Measurements from ENCODE around the gene UBE2H.
A peak's percentile ranks its signal among the peaks of the same experiment; 100 is the strongest.
"Not testable (repeated sequence)": the region's sequence is repeated elsewhere in the genome, so short reads cannot be mapped to it uniquely, and the experiment has no call there.

The UBE2H gene

DNA sequence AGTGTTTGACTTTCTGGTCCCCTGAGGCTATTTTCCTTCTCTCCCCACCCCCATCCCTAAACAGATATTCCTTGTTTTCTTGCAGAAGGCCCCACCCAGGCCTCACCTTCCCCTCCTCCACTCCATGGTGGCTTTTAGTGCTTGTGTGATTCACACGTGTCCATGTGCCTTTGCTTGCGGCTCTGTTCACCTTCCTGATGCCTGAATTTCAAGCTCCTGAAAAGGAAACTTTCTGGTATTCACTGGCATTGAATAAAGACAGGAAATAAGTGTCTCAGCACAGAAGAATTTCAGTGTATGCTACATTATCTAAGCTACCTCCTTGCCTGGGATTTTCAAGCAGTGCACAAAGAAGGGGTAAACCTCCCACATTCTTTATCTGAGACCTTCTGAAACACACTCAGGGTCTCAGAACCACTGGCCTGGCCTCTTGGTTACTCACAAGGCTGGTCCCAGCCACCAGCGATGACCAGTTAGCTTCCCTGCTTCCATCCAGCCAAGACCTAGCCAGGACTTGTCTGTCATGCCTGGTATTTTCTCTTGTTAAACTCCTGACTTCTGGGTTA, 17.2 kb upstream of the UBE2H start:
- peak overlapping the region; percentile 8 to 15 for H3K4me3 ChIP-seq (ENCODE audit: low read length in 2 of 2)
- no peak overlapping the region for H3K9ac ChIP-seq (ENCODE audit: low read length in 2 of 2)
- H3K36me3 ChIP-seq (ENCODE audit: control insufficient read depth in 2 of 2, insufficient read depth in 2 of 2, low read length in 2 of 2) = no peaks in the 10 kb centered on the region
- no peaks in the 10 kb centered on the region for H3K27me3 ChIP-seq (ENCODE audit: control insufficient read depth in 1 of 2, insufficient read depth in 2 of 2, low read length in 2 of 2)
- no peak overlapping the region for H3K27ac ChIP-seq (ENCODE audit: low read length)
- H3K4me1 ChIP-seq (ENCODE audit: control insufficient read depth, insufficient read depth, low read length) = peaks cover 6% of the 10 kb centered on the region
- H3K9me3 ChIP-seq (ENCODE audit: control insufficient read depth in 2 of 2, low read length in 2 of 2) = no peaks in the 10 kb centered on the region

DNA sequence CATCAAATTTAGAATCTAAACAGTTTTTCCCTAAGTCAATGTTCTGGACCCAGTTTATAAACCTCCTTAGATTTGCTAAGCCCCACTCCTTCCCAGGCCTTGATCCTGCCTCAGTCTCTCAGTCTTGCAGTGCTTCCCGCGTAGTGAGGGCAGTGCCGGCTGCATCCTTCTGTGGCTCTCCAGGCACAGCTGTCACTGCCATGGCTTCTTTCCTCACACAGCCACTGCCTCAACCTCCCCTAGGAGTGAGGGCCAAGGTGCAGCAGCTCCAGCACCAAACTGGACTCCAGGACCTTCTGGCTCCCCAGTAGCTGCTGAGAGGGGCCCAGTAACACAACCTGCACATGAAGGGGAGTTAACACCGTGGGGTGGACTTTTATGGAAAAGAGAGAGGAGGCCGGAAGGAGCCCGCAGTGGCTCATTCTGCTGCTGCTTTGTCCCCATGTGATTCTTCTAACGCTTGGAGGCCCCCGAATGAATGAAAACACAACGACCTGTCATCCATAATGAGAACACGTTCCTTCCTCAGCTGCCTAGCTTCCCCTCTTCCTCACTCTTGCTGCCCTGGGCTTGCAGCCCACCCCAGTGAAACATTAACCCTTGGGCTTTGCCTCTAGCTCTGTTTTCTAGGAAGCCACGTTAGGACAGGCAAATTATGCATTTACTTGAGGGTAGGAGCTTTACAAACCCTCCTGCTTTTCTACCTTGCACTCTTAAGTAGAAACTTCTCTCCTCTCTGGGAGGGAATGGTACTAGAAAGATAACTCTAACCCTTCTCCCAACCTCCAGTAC, 16.0 kb upstream of the UBE2H start:
- Histone ChIP-seq H3K4me1 (ENCODE audit: control insufficient read depth, insufficient read depth, low read length) (peaks cover 6% of the 10 kb centered on the region), H3K9ac (ENCODE audit: low read length in 2 of 2) (no peak overlapping the region), H3K4me3 (ENCODE audit: low read length in 2 of 2) (no peak overlapping the region), H3K36me3 (ENCODE audit: control insufficient read depth in 2 of 2, insufficient read depth in 2 of 2, low read length in 2 of 2) (no peaks in the 10 kb centered on the region), H3K27me3 (ENCODE audit: control insufficient read depth in 1 of 2, insufficient read depth in 2 of 2, low read length in 2 of 2) (no peaks in the 10 kb centered on the region), H3K9me3 (ENCODE audit: control insufficient read depth in 2 of 2, low read length in 2 of 2) (no peaks in the 10 kb centered on the region), H3K27ac (ENCODE audit: low read length) (no peak overlapping the region)

DNA sequence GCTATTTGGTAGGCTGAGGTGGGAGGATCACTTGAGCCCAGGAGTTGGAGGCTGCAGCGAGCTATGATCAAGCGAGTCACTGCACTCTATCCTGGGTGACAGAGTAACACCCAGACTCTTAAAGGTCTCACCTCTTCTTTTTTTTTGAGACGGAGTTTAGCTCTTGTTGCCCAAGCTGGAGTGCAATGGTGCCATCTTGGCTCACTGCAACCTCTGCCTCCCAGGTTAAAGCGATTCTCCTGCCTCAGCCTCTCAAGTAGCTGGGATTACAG, 7.4 kb upstream of the UBE2H start:
- H3K9me3 ChIP-seq (ENCODE audit: control insufficient read depth in 2 of 2, low read length in 2 of 2); H3K4me1 ChIP-seq (ENCODE audit: control insufficient read depth, insufficient read depth, low read length); H3K27ac ChIP-seq (ENCODE audit: low read length); H3K4me3 ChIP-seq (ENCODE audit: low read length in 2 of 2); H3K27me3 ChIP-seq (ENCODE audit: control insufficient read depth in 1 of 2, insufficient read depth in 2 of 2, low read length in 2 of 2); H3K36me3 ChIP-seq (ENCODE audit: control insufficient read depth in 2 of 2, insufficient read depth in 2 of 2, low read length in 2 of 2); H3K9ac ChIP-seq (ENCODE audit: low read length in 2 of 2): not testable (repeated sequence)

DNA sequence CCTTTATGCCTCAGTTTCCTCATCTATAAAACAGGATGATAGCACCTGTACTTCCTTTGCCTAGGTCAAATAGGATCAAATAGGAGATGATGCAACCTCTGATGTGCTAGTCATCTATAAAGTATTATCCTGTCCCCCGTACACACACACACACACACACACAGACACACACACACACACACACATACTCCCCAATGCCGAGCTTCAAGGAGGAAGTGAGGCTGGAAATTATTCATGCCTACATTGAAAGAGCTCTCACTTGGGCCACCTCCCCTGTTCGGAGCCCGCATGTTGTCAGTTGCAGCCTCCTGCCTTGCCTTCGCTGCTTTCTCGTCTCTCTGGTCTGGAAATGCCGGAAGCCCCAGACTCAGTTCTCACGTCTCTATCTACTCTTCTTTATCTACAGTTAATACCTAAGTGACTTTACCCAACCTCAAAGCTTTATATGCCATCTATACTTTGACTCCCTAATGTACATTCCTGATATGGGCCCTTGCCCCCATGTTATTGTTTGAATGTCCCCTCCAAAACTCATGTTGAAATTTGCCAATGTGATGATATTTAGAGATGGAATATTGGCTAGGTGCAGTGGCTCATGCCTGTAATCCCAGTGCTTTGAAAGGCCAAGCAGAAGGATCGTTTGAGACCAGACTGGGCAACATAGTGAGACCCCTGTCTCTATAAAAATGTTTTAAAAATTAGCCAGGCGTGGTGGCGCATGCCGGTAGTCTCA, 6.9 kb upstream of the UBE2H start:
- Histone ChIP-seq H3K36me3 (ENCODE audit: control insufficient read depth in 2 of 2, insufficient read depth in 2 of 2, low read length in 2 of 2) (no peaks in the 10 kb centered on the region), H3K4me3 (ENCODE audit: low read length in 2 of 2) (no peak overlapping the region), H3K9me3 (ENCODE audit: control insufficient read depth in 2 of 2, low read length in 2 of 2) (no peaks in the 10 kb centered on the region), H3K4me1 (ENCODE audit: control insufficient read depth, insufficient read depth, low read length) (no peaks in the 10 kb centered on the region), H3K27ac (ENCODE audit: low read length) (no peak overlapping the region), H3K27me3 (ENCODE audit: control insufficient read depth in 1 of 2, insufficient read depth in 2 of 2, low read length in 2 of 2) (no peaks in the 10 kb centered on the region), H3K9ac (ENCODE audit: low read length in 2 of 2) (no peak overlapping the region)

DNA sequence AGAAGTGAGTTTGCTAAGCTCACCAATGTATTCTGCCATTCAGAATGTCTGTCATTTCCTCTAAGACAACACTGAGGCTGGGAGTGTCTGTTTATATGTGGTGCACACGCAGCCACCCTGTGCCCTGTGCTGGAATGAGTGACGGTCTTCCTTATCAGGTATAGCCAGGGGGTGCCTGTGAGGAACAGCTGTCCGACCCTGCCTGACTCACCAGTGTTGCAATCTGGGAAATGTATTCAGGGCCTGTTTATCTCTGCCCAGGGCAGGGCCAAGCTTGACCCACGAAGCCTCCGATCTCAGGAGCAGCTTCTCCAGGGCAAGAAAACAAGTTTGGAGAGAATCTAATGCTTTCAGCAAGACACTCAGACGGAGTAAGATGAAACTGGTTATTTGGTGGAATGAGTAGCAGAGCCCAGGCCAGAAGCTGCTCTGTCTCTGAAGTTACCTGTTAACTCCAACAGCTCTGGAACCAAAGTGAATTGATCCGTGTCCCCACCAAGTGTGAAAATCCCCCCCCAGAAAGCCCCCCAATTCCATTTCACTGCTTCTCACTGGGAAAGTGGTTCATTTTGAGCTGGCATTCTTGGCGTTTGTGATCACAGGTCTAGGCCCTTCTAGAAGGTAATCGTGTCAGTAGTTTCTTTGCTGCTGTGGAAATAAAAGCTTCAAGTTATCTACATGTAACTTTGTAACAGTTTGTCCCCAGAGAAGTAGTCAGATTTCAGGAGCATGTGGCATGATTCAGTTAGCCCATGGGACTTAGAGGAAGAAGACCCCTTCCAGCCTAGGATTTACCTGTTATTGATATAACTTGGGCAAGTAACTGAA, 6.1 kb upstream of the UBE2H start:
- Histone ChIP-seq H3K9me3 (ENCODE audit: control insufficient read depth in 2 of 2, low read length in 2 of 2) (no peaks in the 10 kb centered on the region), H3K4me3 (ENCODE audit: low read length in 2 of 2) (no peak overlapping the region), H3K27me3 (ENCODE audit: control insufficient read depth in 1 of 2, insufficient read depth in 2 of 2, low read length in 2 of 2) (no peaks in the 10 kb centered on the region), H3K36me3 (ENCODE audit: control insufficient read depth in 2 of 2, insufficient read depth in 2 of 2, low read length in 2 of 2) (no peaks in the 10 kb centered on the region), H3K27ac (ENCODE audit: low read length) (no peak overlapping the region), H3K4me1 (ENCODE audit: control insufficient read depth, insufficient read depth, low read length) (no peaks in the 10 kb centered on the region), H3K9ac (ENCODE audit: low read length in 2 of 2) (no peak overlapping the region)

DNA sequence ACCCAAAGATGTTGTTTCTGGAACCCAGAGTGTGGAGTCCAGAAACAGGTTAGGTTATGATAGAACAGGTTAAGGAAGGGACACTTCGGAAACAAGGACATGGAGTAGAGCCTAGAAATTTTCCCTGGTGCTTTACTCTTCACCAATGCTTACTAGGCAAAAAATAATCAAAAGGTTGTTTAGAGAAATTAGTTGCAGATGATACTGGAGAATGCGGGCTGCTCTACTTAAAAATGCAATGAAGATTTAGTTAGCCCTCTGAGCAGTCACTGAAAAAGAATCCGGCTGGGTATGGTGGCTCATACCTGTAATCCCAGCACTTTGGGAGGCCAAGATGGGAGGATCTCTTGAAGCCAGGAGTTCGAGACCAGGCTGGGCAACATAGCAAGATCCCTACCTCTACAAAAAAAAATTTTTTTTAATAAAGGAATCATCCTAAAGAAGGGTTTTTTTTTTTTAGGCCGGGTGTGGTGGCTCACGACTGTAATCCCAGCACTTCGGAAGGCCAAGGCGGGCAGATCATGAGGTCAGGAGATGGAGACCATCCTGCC, 3.3 kb upstream of the UBE2H start:
- Histone ChIP-seq H3K4me1 (ENCODE audit: control insufficient read depth, insufficient read depth, low read length) (peaks cover 3% of the 10 kb centered on the region), H3K27me3 (ENCODE audit: control insufficient read depth in 1 of 2, insufficient read depth in 2 of 2, low read length in 2 of 2) (no peaks in the 10 kb centered on the region), H3K27ac (ENCODE audit: low read length) (no peak overlapping the region), H3K9ac (ENCODE audit: low read length in 2 of 2) (no peak overlapping the region), H3K4me3 (ENCODE audit: low read length in 2 of 2) (no peak overlapping the region), H3K36me3 (ENCODE audit: control insufficient read depth in 2 of 2, insufficient read depth in 2 of 2, low read length in 2 of 2) (no peaks in the 10 kb centered on the region), H3K9me3 (ENCODE audit: control insufficient read depth in 2 of 2, low read length in 2 of 2) (no peaks in the 10 kb centered on the region)

DNA sequence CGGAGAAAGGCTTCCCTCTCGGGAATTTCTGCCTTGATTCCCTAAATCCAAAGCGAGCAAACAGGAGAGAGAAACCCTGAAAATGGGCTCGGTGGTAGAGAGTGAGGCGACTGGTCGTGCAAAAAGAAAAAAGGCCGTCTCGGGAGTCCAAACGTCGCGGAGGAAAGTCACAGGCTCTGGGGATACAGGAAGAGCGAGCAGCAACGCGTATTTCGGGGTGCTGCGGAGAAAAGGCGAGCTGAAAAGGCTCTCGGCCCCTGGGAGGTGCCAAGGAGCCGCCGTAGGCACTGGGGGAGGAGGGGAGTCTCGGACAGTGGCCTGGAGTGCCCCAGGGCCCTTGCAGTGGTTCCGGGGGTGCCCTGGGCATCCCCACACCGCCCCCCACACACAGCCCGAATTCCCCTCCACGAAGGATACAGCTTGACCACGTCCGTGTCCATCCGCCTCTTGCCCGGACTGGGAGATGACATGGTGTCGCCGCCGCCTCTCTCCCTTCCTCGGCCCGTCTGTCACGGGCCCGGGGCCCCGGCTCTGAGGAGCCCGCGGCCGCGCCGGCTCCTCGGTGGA, 591 bp downstream of the UBE2H start:
- Histone ChIP-seq H3K4me3 (ENCODE audit: low read length in 2 of 2) (peak overlapping the region; percentile 94 to 95), H3K9me3 (ENCODE audit: control insufficient read depth in 2 of 2, low read length in 2 of 2) (no peaks in the 10 kb centered on the region)

DNA sequence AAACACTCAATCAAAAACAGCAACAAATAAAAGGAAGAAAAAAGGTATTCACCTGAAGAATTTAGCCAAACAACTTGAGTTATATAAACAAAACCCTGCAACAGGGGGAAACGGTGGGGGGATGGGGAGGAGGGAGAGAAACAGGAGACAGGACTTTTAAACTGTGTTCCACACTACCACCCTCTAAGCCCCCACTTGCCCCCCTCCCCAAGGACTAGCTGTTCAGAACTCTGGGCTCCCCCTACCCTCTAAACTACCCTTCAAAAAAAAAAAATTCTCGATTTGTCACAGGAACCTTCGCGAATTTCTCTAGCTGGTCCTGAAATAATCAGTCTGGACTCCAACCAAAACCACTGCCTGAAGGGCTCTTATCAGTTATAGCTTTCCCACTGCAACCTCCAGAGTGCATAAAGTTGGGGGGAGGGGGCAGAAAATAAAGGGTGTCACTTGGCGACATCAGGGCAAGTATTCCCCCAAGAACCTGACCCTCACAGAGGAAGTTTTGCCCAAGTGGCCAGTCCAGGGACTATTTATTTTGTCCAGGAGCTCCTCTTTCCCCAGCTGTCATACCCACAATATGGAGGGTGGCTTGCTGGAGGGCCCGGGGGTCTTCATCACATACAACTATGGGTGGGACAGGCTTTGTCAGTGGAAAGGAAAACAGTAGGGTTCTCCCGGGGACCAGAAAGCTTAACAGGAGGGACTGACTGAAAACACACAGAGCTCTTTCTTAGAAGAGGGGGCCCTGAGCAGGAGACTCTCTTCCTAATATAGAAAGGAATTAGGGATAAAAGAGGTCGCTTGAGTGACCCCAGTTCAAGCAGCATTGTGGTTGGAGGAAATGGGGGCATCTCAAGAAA, 1.3 kb downstream of the UBE2H start:
- Histone ChIP-seq H3K27ac (ENCODE audit: low read length) (peak overlapping the region; percentile 93), H3K27me3 (ENCODE audit: control insufficient read depth in 1 of 2, insufficient read depth in 2 of 2, low read length in 2 of 2) (no peaks in the 10 kb centered on the region), H3K9me3 (ENCODE audit: control insufficient read depth in 2 of 2, low read length in 2 of 2) (no peaks in the 10 kb centered on the region), H3K4me3 (ENCODE audit: low read length in 2 of 2) (peak overlapping the region; percentile 94 to 95), H3K36me3 (ENCODE audit: control insufficient read depth in 2 of 2, insufficient read depth in 2 of 2, low read length in 2 of 2) (no peaks in the 10 kb centered on the region), H3K4me1 (ENCODE audit: control insufficient read depth, insufficient read depth, low read length) (peaks cover 26% of the 10 kb centered on the region), H3K9ac (ENCODE audit: low read length in 2 of 2) (peak overlapping the region; percentile 93 to 98)

More for the DNA sequence above, 591 bp downstream of the UBE2H start:
- peaks cover 23% of the 10 kb centered on the region for H3K4me1 ChIP-seq (ENCODE audit: control insufficient read depth, insufficient read depth, low read length)
- H3K27me3 ChIP-seq (ENCODE audit: control insufficient read depth in 1 of 2, insufficient read depth in 2 of 2, low read length in 2 of 2) = no peaks in the 10 kb centered on the region
- no peaks in the 10 kb centered on the region for H3K36me3 ChIP-seq (ENCODE audit: control insufficient read depth in 2 of 2, insufficient read depth in 2 of 2, low read length in 2 of 2)
- peak overlapping the region; percentile 93 to 98 for H3K9ac ChIP-seq (ENCODE audit: low read length in 2 of 2)
- peak overlapping the region; percentile 93 for H3K27ac ChIP-seq (ENCODE audit: low read length)

DNA sequence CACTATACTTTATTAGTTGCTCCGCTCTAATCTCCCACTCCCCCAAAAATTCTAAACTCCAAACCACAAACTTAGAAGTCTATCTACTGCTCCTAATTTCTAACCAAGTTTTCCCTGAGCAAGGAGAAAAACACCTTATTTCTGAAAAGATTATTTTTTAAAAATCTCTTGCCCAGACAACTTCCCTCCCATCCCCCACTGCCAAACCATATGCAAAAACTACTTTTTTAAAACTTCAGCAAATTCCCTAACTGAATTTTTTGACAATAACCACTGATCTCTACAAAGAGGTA, 1.9 kb downstream of the UBE2H start:
- Histone ChIP-seq H3K4me3 (ENCODE audit: low read length in 2 of 2) (peak overlapping the region; percentile 94 to 95), H3K4me1 (ENCODE audit: control insufficient read depth, insufficient read depth, low read length) (peaks cover 26% of the 10 kb centered on the region), H3K36me3 (ENCODE audit: control insufficient read depth in 2 of 2, insufficient read depth in 2 of 2, low read length in 2 of 2) (no peaks in the 10 kb centered on the region), H3K9me3 (ENCODE audit: control insufficient read depth in 2 of 2, low read length in 2 of 2) (no peaks in the 10 kb centered on the region), H3K27me3 (ENCODE audit: control insufficient read depth in 1 of 2, insufficient read depth in 2 of 2, low read length in 2 of 2) (no peaks in the 10 kb centered on the region), H3K27ac (ENCODE audit: low read length) (peak overlapping the region; percentile 93), H3K9ac (ENCODE audit: low read length in 2 of 2) (peak overlapping the region; percentile 66 to 98)

Measured in stomach smooth muscle (tissue), 2 donors.